ENCODE data around the gene KCNA4.
A peak's percentile ranks its signal among the peaks of the same experiment; 100 is the strongest.
"Not testable (repeated sequence)": the region's sequence is repeated elsewhere in the genome, so short reads cannot be mapped to it uniquely, and the experiment has no call there.

Gene KCNA4

DNA sequence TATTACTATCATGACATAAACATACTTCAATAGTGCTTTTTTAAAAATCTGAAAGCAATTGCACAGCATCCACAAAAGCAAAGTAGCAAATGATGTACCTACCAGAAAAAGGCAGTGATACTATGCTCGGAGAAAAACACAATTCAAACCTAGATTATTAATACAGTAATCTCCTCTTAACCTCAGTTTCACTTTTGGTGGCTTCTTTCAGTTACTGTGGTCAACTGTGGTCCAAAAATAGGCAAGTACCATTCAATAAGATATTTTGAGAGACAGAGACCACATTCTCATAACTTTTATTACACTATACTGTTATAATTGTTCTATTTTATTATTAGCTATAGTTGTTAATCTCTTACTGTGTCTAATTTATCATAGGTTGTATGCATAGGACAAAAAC lies 20.8 kb downstream of the KCNA4 start:
- no peak for DNase-seq

DNA sequence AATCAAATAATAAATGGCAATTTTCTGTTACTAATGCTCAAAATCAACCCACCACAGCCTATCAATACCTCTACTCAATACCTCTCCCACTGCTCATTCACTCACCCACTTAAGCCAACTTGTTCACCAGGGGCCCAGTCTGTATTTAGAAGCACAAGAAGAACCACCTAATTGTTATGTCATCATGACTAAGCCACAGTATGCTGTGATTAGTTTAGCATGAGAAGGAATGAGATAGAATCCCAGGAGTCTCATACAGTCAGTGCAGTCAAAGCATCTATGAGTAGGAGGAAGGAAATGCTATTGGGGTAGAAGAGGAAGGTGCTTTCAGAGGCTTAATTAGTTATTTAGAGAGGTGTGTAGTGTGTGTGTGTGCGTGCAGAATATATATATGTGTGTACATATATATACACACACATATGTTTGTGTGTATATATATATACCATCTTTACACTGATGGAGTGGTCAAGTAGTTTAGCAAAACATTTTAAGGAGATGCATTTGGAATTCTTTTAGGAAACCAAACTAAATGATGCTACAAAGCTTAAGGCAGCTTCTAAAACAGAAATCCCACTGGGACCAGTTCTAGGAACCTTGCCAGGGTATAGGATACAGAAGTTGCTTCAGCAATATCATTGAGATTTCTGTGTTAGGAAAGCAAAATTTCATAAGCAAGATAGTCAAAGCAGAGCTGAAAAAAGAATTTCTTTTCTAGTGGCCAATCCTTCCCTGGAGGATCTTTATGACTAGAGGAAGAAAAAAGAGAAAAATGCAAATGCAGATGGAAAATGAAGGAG lies 27.5 kb downstream of the KCNA4 start:
- no peak for DNase-seq

DNA sequence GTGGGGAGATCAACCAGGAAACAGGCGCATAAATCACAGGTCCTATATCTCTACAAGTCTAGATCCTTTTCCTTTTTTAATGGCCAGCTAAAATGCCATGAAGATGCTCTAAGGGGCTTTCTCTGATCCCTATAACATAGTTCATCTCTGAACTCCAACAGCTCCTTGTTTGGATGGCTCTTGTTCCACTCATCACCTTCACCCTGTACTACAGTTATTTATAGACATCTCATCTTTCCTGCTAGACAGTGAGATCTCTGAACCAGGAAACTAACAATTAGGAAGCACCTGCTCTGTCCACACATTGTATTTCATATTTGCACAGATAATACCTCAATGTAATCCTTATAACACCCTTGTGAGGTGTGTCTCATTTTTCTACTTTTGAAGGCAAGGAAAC lies 31.6 kb downstream of the KCNA4 start:
- no peak for DNase-seq

- no peak for DNase-seq
These were observed 32.3 kb downstream of the KCNA4 start for GRCh38 chr11:29984544-29984943.

- DNase-seq, result no peak
These were observed 38.3 kb downstream of the KCNA4 start for GRCh38 chr11:29978549-29978948.

DNA sequence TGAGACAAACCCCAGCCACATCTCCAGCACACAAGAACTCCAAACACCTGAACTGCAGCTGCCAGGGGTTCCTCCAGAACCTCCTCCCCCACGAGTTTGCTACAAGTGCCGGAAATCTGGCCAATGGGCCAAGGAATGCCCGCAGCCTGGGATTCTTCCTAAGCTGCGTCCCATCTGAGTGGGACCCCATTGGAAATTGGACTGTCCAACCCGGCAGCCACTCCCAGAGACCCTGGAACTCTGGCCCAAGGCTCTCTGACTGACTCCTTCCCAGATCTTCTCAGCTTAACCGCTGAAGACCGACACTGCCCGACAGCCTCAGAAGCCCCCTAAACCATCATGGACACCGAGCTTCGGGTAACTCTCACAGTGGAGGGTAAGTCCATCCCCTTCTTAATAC lies 41.2 kb downstream of the KCNA4 start:
- not testable (repeated sequence) for DNase-seq

DNA sequence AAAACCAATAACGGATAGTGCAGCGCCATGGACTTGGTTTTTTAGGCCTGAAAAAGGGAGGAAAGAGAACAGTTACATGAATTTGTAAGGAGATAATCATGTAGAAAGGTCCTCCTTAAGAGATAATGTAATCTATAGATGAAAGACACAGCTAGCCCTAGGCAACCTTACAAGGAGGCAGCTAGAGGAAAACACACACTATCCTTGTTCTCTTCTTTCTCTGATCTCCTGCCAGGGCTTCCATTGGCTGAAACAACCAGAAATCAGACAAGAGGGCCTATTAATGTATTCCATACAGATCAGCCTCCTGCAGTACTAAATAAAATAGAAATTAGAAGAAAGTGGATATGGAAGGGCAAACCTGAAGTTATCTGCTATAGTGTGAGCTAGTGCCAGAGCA lies 53.0 kb downstream of the KCNA4 start:
- no peak for DNase-seq

DNA sequence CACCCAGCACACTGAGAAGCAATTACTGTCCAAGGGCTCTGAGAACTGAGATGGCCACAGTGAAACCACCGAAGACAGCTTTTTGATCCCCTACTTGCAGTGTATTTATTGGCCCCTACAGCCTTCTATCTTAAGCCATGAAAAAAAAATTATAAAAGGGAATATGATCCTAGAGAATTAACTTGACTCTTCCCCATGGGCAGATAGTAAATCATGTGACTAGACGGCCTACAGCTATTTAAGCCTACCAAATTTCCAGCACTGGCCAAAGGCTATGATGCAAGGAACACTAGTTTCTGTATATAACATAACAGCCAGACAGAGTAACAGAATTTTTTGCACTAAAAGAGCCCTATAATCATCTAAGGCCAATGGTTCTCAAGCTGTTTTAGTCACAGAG lies 53.8 kb downstream of the KCNA4 start:
- no peak for DNase-seq

DNA sequence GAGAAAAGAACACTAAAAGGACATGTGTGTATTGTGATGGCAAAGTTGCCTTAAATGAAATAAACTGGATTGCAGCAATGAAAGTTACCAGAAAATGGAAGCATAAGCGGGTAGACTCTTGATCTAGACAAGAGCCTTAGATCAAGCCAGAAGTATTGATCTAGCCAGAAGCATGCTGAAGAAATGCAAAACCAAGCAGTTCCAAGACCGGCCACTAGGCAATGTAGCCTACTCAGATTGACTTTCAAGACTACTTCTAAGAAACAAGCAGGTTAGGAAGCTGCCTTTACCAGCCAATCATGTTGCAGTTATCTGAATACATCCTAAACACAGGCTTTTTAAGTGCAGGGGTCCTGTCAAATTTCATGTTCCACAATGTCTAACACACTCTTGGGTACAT lies 54.6 kb downstream of the KCNA4 start:
- peak; percentile 67 for DNase-seq
